HG03064 (cell line): ENCODE results near the gene NLRX1.
"Not testable (repeated sequence)": the region's sequence is repeated elsewhere in the genome, so short reads cannot be mapped to it uniquely, and the experiment has no call there.

ENCODE experiments used
- ATAC-seq: cut with Tn5 transposase; IDR thresholded peaks from one replicate; pipeline ENCODE4 v1.9.1; 2021; ENCODE audit warnings: low read depth; ENCODE audit not compliant: unreplicated experiment

Gene NLRX1

GRCh38 chr11:119168471-119169281, at the start of gene NLRX1:
TSS of gene NLRX1 (plus strand) at chr11:119168725. CDS start at chr11:119171404, 2,679 bp downstream.
- peak; percentile 86 for ATAC-seq

GRCh38 chr11:119118946-119119345, 49.6 kb upstream of the NLRX1 start:
- no peak for ATAC-seq

- no peak for ATAC-seq
Observed at GRCh38 chr11:119120639-119121007, 47.9 kb upstream of the NLRX1 start.

GRCh38 chr11:119121008-119121810, 47.3 kb upstream of the NLRX1 start, which contains the start of gene HINFP:
TSS of gene HINFP (plus strand) at chr11:119121580. CDS start at chr11:119126945, 5,365 bp downstream.
- ATAC-seq: peak; percentile 97

- ATAC-seq: peak; percentile 13
Observed at GRCh38 chr11:119121811-119122124, 46.8 kb upstream of the NLRX1 start.

- ATAC-seq: no peak
Observed at GRCh38 chr11:119125821-119126220, 42.7 kb upstream of the NLRX1 start.

GRCh38 chr11:119126675-119127268, 41.8 kb upstream of the NLRX1 start:
- no peak for ATAC-seq

GRCh38 chr11:119130662-119131061, 37.9 kb upstream of the NLRX1 start:
- ATAC-seq: no peak

- no peak for ATAC-seq
Observed at GRCh38 chr11:119134389-119134978, 34.0 kb upstream of the NLRX1 start.

- ATAC-seq: not testable (repeated sequence)
Observed at GRCh38 chr11:119139276-119139675, 29.2 kb upstream of the NLRX1 start.

- ATAC-seq: no peak
Observed at GRCh38 chr11:119144825-119145486, 23.6 kb upstream of the NLRX1 start.

GRCh38 chr11:119145551-119145950, 23.0 kb upstream of the NLRX1 start:
- no peak for ATAC-seq

- ATAC-seq: no peak
Observed at GRCh38 chr11:119147604-119148333, 20.8 kb upstream of the NLRX1 start.

GRCh38 chr11:119148720-119149017, 19.9 kb upstream of the NLRX1 start:
- ATAC-seq: no peak

- ATAC-seq: no peak
Observed at GRCh38 chr11:119149018-119149785, 19.3 kb upstream of the NLRX1 start, which contains the start of gene ABCG4. TSS of gene ABCG4 (plus strand) at chr11:119149052. CDS start at chr11:119149966, 914 bp downstream.

GRCh38 chr11:119149786-119150275, 18.7 kb upstream of the NLRX1 start:
- ATAC-seq: no peak

GRCh38 chr11:119152043-119152442, 16.5 kb upstream of the NLRX1 start:
- ATAC-seq: no peak

GRCh38 chr11:119152604-119153003, 15.9 kb upstream of the NLRX1 start:
- no peak for ATAC-seq
